Gastrocnemius medialis (tissue), 4 donors: Measurements from ENCODE around the gene MMD2.

Source experiments
- POLR2A ChIP-seq, 2 donors: fragments of 450-650 bp; IDR thresholded peaks; one replicate each; pipeline ENCODE4 v1.6.1; 2017; ENCODE audit warnings: antibody characterized with exemption in 2 of 2, mild to moderate bottlenecking in 2 of 2, moderate library complexity in 2 of 2
- TF ChIP-seq, protein P1 (sequence below), 5 experiments: fragments of 450-650 bp in 3 of 5; fragments of 200-600 bp in 2 of 5; sonication (generic) in 2 of 5; IDR thresholded peaks in 4 of 5; conservative IDR thresholded peaks in 1 of 5; 1 replicate in 4 of 5; 2 replicates in 1 of 5; pipeline ENCODE4 v1.5.1; 2016 to 2019; ENCODE audit warnings: antibody characterized with exemption in 5 of 5, mild to moderate bottlenecking in 3 of 5, moderate library complexity in 3 of 5

DNA sequence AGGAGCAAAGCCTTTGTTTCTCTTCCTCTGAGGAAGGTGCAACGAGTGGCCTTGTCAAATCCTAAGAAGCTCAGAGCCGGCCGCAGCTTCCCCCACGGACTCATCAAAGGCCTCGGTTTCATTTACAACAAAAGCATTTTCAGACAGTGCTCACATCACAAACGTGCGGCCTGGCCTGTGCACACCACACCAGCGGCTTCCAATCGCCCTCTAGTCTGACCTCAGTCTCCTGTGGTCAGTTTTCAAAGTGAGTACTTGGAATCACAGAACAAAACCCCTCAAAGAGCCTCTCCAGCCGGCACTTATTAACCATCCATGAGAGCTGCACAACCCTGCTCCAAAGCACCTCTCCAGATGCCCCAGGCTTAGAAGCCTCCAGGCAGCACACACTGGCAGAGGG, 78.8 kb downstream of the MMD2 start:
- TF ChIP-seq, protein P1, sequence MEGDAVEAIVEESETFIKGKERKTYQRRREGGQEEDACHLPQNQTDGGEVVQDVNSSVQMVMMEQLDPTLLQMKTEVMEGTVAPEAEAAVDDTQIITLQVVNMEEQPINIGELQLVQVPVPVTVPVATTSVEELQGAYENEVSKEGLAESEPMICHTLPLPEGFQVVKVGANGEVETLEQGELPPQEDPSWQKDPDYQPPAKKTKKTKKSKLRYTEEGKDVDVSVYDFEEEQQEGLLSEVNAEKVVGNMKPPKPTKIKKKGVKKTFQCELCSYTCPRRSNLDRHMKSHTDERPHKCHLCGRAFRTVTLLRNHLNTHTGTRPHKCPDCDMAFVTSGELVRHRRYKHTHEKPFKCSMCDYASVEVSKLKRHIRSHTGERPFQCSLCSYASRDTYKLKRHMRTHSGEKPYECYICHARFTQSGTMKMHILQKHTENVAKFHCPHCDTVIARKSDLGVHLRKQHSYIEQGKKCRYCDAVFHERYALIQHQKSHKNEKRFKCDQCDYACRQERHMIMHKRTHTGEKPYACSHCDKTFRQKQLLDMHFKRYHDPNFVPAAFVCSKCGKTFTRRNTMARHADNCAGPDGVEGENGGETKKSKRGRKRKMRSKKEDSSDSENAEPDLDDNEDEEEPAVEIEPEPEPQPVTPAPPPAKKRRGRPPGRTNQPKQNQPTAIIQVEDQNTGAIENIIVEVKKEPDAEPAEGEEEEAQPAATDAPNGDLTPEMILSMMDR (IDR thresholded peaks at IDR 0.05 in 4 of 5, conservative IDR thresholded peaks at IDR 0.05 in 1 of 5) = no peak
- no peak for TF ChIP-seq POLR2A (IDR thresholded peaks at IDR 0.05)
